Heart left ventricle (tissue), 16 donors: ENCODE measurements around the gene DNAJC18. TPM values are rescaled to one million over a fixed set of nuclear protein-coding genes. Genes with fewer than 3 reads are reported as not detected.
"Not testable (repeated sequence)": the region's sequence is repeated elsewhere in the genome, so short reads cannot be mapped to it uniquely, and the experiment has no call there.

ENCODE experiments used
- ATAC-seq, 4 donors: fragments of 200-7000 bp; cut with Tn5 transposase; one replicate each; pipeline ENCODE4 v1.9.1; 2020 to 2022; ENCODE audit warnings: moderate library complexity in 4 of 4, mild to moderate bottlenecking in 3 of 4, moderate number of reproducible peaks in 1 of 4
- DNase-seq, 5 donors: peaks; one replicate each; pipeline ENCODE4 v3.0.0-alpha.2; 2020
- H3K27ac ChIP-seq, 12 donors: fragments of 200-600 bp; sonication (generic) in 4 of 12; one replicate each; pipeline versions ENCODE4 v1.5.0 to v1.8.0; 2016 to 2022; ENCODE audit warnings: mild to moderate bottlenecking in 2 of 12
- H3K27me3 ChIP-seq, 9 donors: fragments of 200-600 bp; sonication (generic) in 2 of 9; one replicate each; pipeline versions ENCODE4 v1.5.1 to v1.8.0; 2016 to 2022; ENCODE audit warnings: mild to moderate bottlenecking in 3 of 9
- H3K36me3 ChIP-seq, 9 donors: fragments of 200-600 bp; sonication (generic) in 2 of 9; one replicate each; pipeline versions ENCODE4 v1.5.0 to v1.8.0; 2018 to 2022; ENCODE audit warnings: mild to moderate bottlenecking in 2 of 9
- H3K4me1 ChIP-seq, 12 donors: fragments of 200-600 bp; sonication (generic) in 4 of 12; one replicate each; pipeline versions ENCODE4 v1.5.0 to v1.8.0; 2016 to 2022; ENCODE audit warnings: mild to moderate bottlenecking in 3 of 12
- H3K4me3 ChIP-seq, 12 donors: fragments of 200-600 bp; sonication (generic) in 4 of 12; one replicate each; pipeline versions ENCODE4 v1.5.0 to v1.8.0; 2017 to 2022; ENCODE audit warnings: mild to moderate bottlenecking in 9 of 12, moderate library complexity in 4 of 12
- H3K9me3 ChIP-seq, 12 donors: fragments of 200-600 bp; sonication (generic) in 4 of 12; one replicate each; pipeline versions ENCODE4 v1.5.0 to v1.8.0; 2016 to 2022; ENCODE audit warnings: mild to moderate bottlenecking in 1 of 12
- POLR2A ChIP-seq, 2 donors: fragments of 450-650 bp; IDR thresholded peaks; one replicate each; pipeline ENCODE4 v1.6.1; 2017; ENCODE audit warnings: antibody characterized with exemption in 2 of 2, mild to moderate bottlenecking in 2 of 2, moderate library complexity in 2 of 2
- WGBS, 4 donors: extraction: QIAGEN DNeasy Blood & Tissue Kit in 2 of 4; methylation state at CpG; one replicate each; pipeline versions ENCODE4 v1.1.5 to v1.1.7; 2013 to 2018; 5-methylcytosine and 5-hydroxymethylcytosine counted together
- intact Hi-C, 10 donors: fragments of 100-400 bp; cut with DNase I; formaldehyde crosslinking; loops; one replicate each; pipeline versions ENCODE4 v1.11.1 to v1.14.2; 2022
- polyA plus RNA-seq, 2 donors: library from polyadenylated mRNA; stranded (reverse); fragments of 200-250 nt; gene quantifications; one replicate each; pipeline ENCODE4 v1.2.3, GENCODE V29; 2013
- total RNA-seq, 9 donors: library from RNA; depleted of rRNA in 2 of 9; stranded (reverse); fragments of >200 nt in 2 of 9; fragmentation: NEBNext Ultra II Directional in 3 of 9; extraction: Animal tissue kit (Norgen Biotek cat#: 25700) in 3 of 9; gene quantifications; one replicate each; pipeline versions ENCODE4 v1.1.0 to v1.2.4, GENCODE V29; 2016 to 2023
- TF ChIP-seq, protein P1 (sequence below), 12 donors: fragments of 200-600 bp; sonication (generic) in 4 of 12; IDR thresholded peaks; one replicate each; pipeline versions ENCODE4 v1.5.0 to v1.8.0; 2018 to 2022; ENCODE audit warnings: antibody characterized with exemption in 12 of 12, mild to moderate bottlenecking in 5 of 12
- donor health status: ischemic (EF 13 %, LVEDD 7.1; RV severe dilation, severe dysfunction).
- donor health status: healthy with polysubstance abuse.
- donor health status: DM: no; HTN: yes; CAD: no.
- donor health status: DM: no; HTN: no; CAD: no.
- donor health status: ischemic (EF 25% LVEDD 6.9; RV normal size, moderate dysfunction).
- donor health status: ischemic (EF 25% LVEDD 5.7; RV mildly dilated, moderate dysfunction).
- donor health status: healthy.
- donor health status: DM: yes; HTN: yes; CAD: no.
- donor health status: ischemic (EF 35%, LVEDD 5.7; RV mildly dilated, moderate dysfunction).
- donor health status: nonischemic (EF 11% LVEDD 7.7; RV severe dilation, severe dysfunction).
- donor health status: DM: yes; HTN: yes; CAD: no.
- donor health status: PGD.
- donor health status: ischemic (EF 29% LVEDD 5.4; RV normal size, mild dysfunction).
- donor health status: nonischemic (EF 23%, LVEDD 6.1; RV moderate dilation, normal function).

The DNAJC18 gene
- total and polyA plus RNA-seq, 11 donors = 4.0 to 17.8 (median 9.1) TPM

DNA sequence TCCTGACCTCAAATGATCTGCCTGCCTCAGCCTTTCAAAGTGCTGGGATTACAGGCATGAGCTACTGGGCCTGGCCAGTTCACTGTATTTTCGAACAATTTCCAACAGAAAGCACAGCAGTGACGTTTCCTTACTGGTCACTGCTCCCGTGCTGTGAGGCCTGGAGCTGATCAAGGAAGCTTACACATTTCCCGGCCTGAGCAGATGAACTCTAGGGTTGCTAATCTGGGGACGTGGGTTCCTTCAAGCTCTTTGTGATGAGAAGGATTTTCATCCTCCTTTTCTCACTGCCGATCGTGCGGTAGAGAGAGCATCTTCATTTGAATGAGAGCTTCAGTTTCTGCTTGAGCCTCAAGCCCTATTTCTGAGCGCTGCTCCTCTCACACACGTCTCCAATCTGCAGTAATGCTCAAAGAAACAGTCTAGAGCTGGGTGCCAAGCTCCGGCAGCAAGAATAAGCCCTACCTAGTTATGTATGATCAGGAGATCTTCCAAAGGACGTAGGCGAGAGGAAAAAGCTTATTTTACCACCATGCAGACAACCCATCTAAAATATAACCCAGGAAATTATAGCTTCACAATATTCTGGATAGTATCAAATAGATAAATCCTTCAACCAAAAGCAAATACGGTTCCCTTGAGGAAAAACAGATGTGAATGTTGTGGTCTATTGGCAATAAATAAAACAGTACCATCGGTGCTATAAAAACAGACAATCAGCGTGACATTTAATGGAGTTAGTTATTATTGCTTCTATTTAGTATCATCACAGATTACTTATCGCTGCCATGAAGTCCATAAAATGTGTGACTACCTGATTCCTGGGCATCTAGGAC lies 28.1 kb downstream of the DNAJC18 start:
- intact Hi-C loops = no loop called here
- Histone ChIP-seq H3K27ac (peak overlapping the region in 5 of 12 donors; percentile 8 to 60 (median 13)), H3K9me3 (no peaks in the 10 kb centered on the region), H3K27me3 (no peaks in the 10 kb centered on the region), H3K4me1 (peaks cover 10 to 41% (median 28%) of the 10 kb centered on the region in 12 donors), H3K4me3 (no peak overlapping the region), H3K36me3 (peaks cover 0 to 35% (median 13%) of the 10 kb centered on the region in 9 donors)
- TF ChIP-seq, protein P1, sequence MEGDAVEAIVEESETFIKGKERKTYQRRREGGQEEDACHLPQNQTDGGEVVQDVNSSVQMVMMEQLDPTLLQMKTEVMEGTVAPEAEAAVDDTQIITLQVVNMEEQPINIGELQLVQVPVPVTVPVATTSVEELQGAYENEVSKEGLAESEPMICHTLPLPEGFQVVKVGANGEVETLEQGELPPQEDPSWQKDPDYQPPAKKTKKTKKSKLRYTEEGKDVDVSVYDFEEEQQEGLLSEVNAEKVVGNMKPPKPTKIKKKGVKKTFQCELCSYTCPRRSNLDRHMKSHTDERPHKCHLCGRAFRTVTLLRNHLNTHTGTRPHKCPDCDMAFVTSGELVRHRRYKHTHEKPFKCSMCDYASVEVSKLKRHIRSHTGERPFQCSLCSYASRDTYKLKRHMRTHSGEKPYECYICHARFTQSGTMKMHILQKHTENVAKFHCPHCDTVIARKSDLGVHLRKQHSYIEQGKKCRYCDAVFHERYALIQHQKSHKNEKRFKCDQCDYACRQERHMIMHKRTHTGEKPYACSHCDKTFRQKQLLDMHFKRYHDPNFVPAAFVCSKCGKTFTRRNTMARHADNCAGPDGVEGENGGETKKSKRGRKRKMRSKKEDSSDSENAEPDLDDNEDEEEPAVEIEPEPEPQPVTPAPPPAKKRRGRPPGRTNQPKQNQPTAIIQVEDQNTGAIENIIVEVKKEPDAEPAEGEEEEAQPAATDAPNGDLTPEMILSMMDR (IDR thresholded peaks at IDR 0.05) = no peak
- TF ChIP-seq POLR2A (IDR thresholded peaks at IDR 0.05) = no peak
- DNase-seq = no peak
- WGBS, 4 donors = 69 to 77% (median 75%) methylated on average over 17 of the region's 17 CpGs
- ATAC-seq = no peak

GRCh38 chr5:139410121-139410992 lies 29.0 kb downstream of the DNAJC18 start:
- no peak for TF ChIP-seq POLR2A (IDR thresholded peaks at IDR 0.05)
- TF ChIP-seq, protein P1 (IDR thresholded peaks at IDR 0.05) = no peak
- intact Hi-C loops = no loop called here
- Histone ChIP-seq H3K4me3 (no peak overlapping the region), H3K27me3 (no peaks in the 10 kb centered on the region), H3K27ac (peak overlapping the region in 3 of 12 donors; percentile 8 to 60 (median 13)), H3K4me1 (peaks cover 8 to 32% (median 20%) of the 10 kb centered on the region in 12 donors), H3K36me3 (peaks cover 0 to 35% (median 13%) of the 10 kb centered on the region in 9 donors), H3K9me3 (no peaks in the 10 kb centered on the region)
- DNase-seq (no peak), ATAC-seq (no peak)
- WGBS, 4 donors = 54 to 62% (median 59%) methylated on average over 6 of the region's 6 CpGs

DNA sequence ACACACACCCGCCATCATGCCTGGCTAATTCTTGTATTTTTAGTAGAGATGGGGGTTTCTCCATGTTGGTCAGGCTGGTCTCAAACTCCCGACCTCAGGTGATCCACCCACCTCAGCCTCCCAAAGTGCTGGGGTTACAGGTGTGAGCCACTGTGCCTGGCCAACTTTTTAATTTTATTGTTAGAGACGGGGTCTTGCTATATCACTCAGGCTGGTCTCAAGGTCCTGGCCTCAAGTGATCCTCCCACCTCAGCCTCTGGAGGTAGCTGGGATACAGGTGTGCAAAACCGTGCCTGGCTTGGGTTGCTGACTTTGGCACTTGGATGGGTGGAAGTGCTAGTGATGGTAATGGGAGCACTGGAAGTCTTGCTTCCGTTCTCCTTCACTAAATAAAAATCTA lies 30.2 kb downstream of the DNAJC18 start:
- H3K27me3 ChIP-seq, H3K4me3 ChIP-seq, H3K9me3 ChIP-seq, H3K27ac ChIP-seq, intact Hi-C loops, DNase-seq, ATAC-seq: not testable (repeated sequence)
- Histone ChIP-seq H3K36me3 (peaks cover 0 to 35% (median 13%) of the 10 kb centered on the region in 9 donors), H3K4me1 (peaks cover 0 to 27% (median 12%) of the 10 kb centered on the region in 12 donors)
- 82 to 97% (median 93%) methylated on average over 5 of the region's 5 CpGs for WGBS, 4 donors

- H3K4me1 ChIP-seq = peaks cover 0 to 24% (median 12%) of the 10 kb centered on the region in 12 donors
- H3K36me3 ChIP-seq = peaks cover 0 to 27% (median 13%) of the 10 kb centered on the region in 9 donors
- ATAC-seq (no peak), DNase-seq (no peak)
- no peak overlapping the region for H3K27ac ChIP-seq
- H3K4me3 ChIP-seq = no peak overlapping the region
- no peaks in the 10 kb centered on the region for H3K27me3 ChIP-seq
- intact Hi-C loops = no loop called here
- TF ChIP-seq POLR2A (IDR thresholded peaks at IDR 0.05) = no peak
- TF ChIP-seq, protein P1 (IDR thresholded peaks at IDR 0.05) = no peak
- WGBS, 4 donors = 93 to 96% (median 94%) methylated on average over 7 of the region's 7 CpGs
- H3K9me3 ChIP-seq = no peaks in the 10 kb centered on the region
Measured at GRCh38 chr5:139408191-139408590, 31.1 kb downstream of the DNAJC18 start.
